H9 (cell line): ENCODE results near the gene PDZD4. TPM values are rescaled to one million over a fixed set of nuclear protein-coding genes. Genes with fewer than 3 reads are reported as not detected.

Experiments
- DNase-seq: peaks from one replicate; pipeline ENCODE4 v3.0.0-alpha.2; 2017
- H2AFZ ChIP-seq: one replicate; pipeline ENCODE4 v1.6.1; 2013; ENCODE audit warnings: mild to moderate bottlenecking, low read length, control low read depth, moderate library complexity
- H2AK5ac ChIP-seq: 2 replicates; pipeline ENCODE4 v1.6.1; 2013; ENCODE audit warnings: low read length, control low read depth, mixed read lengths; ENCODE audit not compliant: insufficient read length
- H2BK120ac ChIP-seq: one replicate; pipeline ENCODE4 v1.6.1; 2013; ENCODE audit warnings: low read depth, mild to moderate bottlenecking, low read length, control low read depth, inconsistent platforms; ENCODE audit not compliant: poor library complexity, severe bottlenecking
- H2BK12ac ChIP-seq: 2 replicates; pipeline ENCODE4 v1.6.1; 2013; ENCODE audit warnings: low read length, control low read depth, mixed read lengths, low read depth; ENCODE audit not compliant: insufficient read length
- H2BK15ac ChIP-seq: 2 replicates; pipeline ENCODE4 v1.6.1; 2013; ENCODE audit warnings: low read depth, low read length, control low read depth
- H2BK20ac ChIP-seq: one replicate; pipeline ENCODE4 v1.6.1; 2013; ENCODE audit warnings: low read depth, mild to moderate bottlenecking, low read length, control low read depth, inconsistent platforms; ENCODE audit not compliant: poor library complexity, severe bottlenecking
- H2BK5ac ChIP-seq: 2 replicates; pipeline ENCODE4 v1.6.1; 2013; ENCODE audit warnings: low read length, control low read depth, mixed read lengths; ENCODE audit not compliant: insufficient read length
- H3K14ac ChIP-seq: 2 replicates; pipeline ENCODE4 v1.6.1; 2013; ENCODE audit warnings: low read length, control low read depth; ENCODE audit not compliant: insufficient read depth
- H3K18ac ChIP-seq: 2 replicates; pipeline ENCODE4 v1.6.1; 2013; ENCODE audit warnings: low read depth, mild to moderate bottlenecking, mixed read lengths, low read length, control low read depth; ENCODE audit not compliant: insufficient read length
- H3K23ac ChIP-seq: 2 replicates; pipeline ENCODE4 v1.6.1; 2013; ENCODE audit warnings: low read length, control low read depth, mixed read lengths, low read depth; ENCODE audit not compliant: insufficient read length
- H3K23me2 ChIP-seq: 2 replicates; pipeline ENCODE4 v1.6.1; 2013; ENCODE audit warnings: low read depth, mild to moderate bottlenecking, mixed read lengths, low read length, control low read depth; ENCODE audit not compliant: insufficient read length, poor library complexity, severe bottlenecking
- H3K27ac ChIP-seq: 2 replicates; pipeline ENCODE4 v1.5.1; 2013; ENCODE audit warnings: low read length, control low read depth, mixed read lengths, low read depth; ENCODE audit not compliant: insufficient read length
- H3K27me3 ChIP-seq: 2 replicates; pipeline ENCODE4 v1.6.1; 2013; ENCODE audit warnings: low read length, control low read depth, inconsistent platforms; ENCODE audit not compliant: insufficient read depth
- H3K4ac ChIP-seq: 2 replicates; pipeline ENCODE4 v1.6.1; 2013; ENCODE audit warnings: low read depth, mild to moderate bottlenecking, control low read depth, inconsistent platforms, low read length, moderate library complexity
- H3K4me1 ChIP-seq: 2 replicates; pipeline ENCODE4 v1.6.1; 2013; ENCODE audit warnings: low read length, control low read depth, inconsistent platforms; ENCODE audit not compliant: insufficient read depth
- H3K4me2 ChIP-seq: 2 replicates; pipeline ENCODE4 v1.6.1; 2013; ENCODE audit warnings: low read length, control low read depth, mixed read lengths; ENCODE audit not compliant: insufficient read length, insufficient read depth
- H3K56ac ChIP-seq: 2 replicates; pipeline ENCODE4 v1.6.1; 2013; ENCODE audit warnings: low read depth, mild to moderate bottlenecking, mixed read lengths, low read length, control low read depth; ENCODE audit not compliant: insufficient read length
- H3K79me1 ChIP-seq: 2 replicates; pipeline ENCODE4 v1.6.1; 2013; ENCODE audit warnings: low read depth, mild to moderate bottlenecking, moderate library complexity, low read length, control low read depth, inconsistent platforms; ENCODE audit not compliant: insufficient read depth, poor library complexity, severe bottlenecking
- H3K79me2 ChIP-seq: 2 replicates; pipeline ENCODE4 v1.6.1; 2013; ENCODE audit warnings: low read length, control low read depth, inconsistent platforms; ENCODE audit not compliant: insufficient read depth
- H3K9ac ChIP-seq: 2 replicates; pipeline ENCODE4 v1.6.1; 2013; ENCODE audit warnings: low read length, control low read depth, mixed read lengths; ENCODE audit not compliant: insufficient read length; ENCODE audit errors: extremely low read depth
- H3K9me3 ChIP-seq: one replicate; pipeline ENCODE4 v1.6.1; 2013; ENCODE audit warnings: low read depth, low read length, inconsistent platforms; ENCODE audit not compliant: control insufficient read depth
- H3T11ph ChIP-seq: one replicate; pipeline ENCODE4 v1.6.1; 2013; ENCODE audit warnings: mild to moderate bottlenecking, low read length, control low read depth, inconsistent platforms
- H4K20me1 ChIP-seq: one replicate; pipeline ENCODE4 v1.6.1; 2013; ENCODE audit not compliant: control insufficient read depth, insufficient read length, insufficient read depth
- H4K5ac ChIP-seq: 2 replicates; pipeline ENCODE4 v1.6.1; 2013; ENCODE audit warnings: low read depth, mild to moderate bottlenecking, mixed read lengths, low read length, control low read depth; ENCODE audit not compliant: insufficient read length
- H4K8ac ChIP-seq: replicated peaks from 2 replicates; pipeline ENCODE4 v1.6.1; 2013; ENCODE audit warnings: low read length, control low read depth, mixed read lengths, low read depth; ENCODE audit not compliant: insufficient read length
- H4K91ac ChIP-seq: 2 replicates; pipeline ENCODE4 v1.6.1; 2013; ENCODE audit warnings: low read depth, mild to moderate bottlenecking, moderate library complexity, mixed read lengths, low read length, control low read depth; ENCODE audit not compliant: insufficient read length
- H3K27ac Mint-ChIP-seq, 3 experiments: 2 replicates in 2 of 3; 3 replicates in 1 of 3; pipeline ENCODE4 v1.8.0; 2020 to 2021; ENCODE audit warnings: mixed read lengths in 3 of 3, mild to moderate bottlenecking in 1 of 3, moderate library complexity in 1 of 3
- H3K27me3 Mint-ChIP-seq: 2 replicates; pipeline ENCODE4 v1.8.0; 2021; ENCODE audit warnings: low read depth, mild to moderate bottlenecking, moderate library complexity, mixed read lengths
- H3K36me3 Mint-ChIP-seq, 3 experiments: 2 replicates in 2 of 3; 3 replicates in 1 of 3; pipeline ENCODE4 v1.8.0; 2020 to 2021; ENCODE audit warnings: low read depth in 3 of 3, mixed read lengths in 3 of 3; ENCODE audit not compliant: insufficient read depth in 1 of 3
- H3K4me1 Mint-ChIP-seq, 2 experiments: 2 replicates each; pipeline ENCODE4 v1.8.0; 2020; ENCODE audit warnings: mixed read lengths in 2 of 2
- H3K4me3 Mint-ChIP-seq, 2 experiments: 2 replicates in 1 of 2; 3 replicates in 1 of 2; pipeline ENCODE4 v1.8.0; 2020 to 2021; ENCODE audit warnings: mild to moderate bottlenecking in 2 of 2, mixed read lengths in 2 of 2, moderate library complexity in 1 of 2
- H3K9me3 Mint-ChIP-seq, 2 experiments: 2 replicates in 1 of 2; 3 replicates in 1 of 2; pipeline ENCODE4 v1.8.0; 2020; ENCODE audit warnings: mild to moderate bottlenecking in 2 of 2, mixed read lengths in 2 of 2, moderate library complexity in 1 of 2
- WGBS: extraction: QIAGEN DNeasy Blood & Tissue Kit; methylation state at CpG from one replicate; pipeline ENCODE4 v1.1.7; 2013; ENCODE audit warnings: missing lambda C conversion rate, low lambda C conversion rate, mixed read lengths; ENCODE audit not compliant: insufficient read length; ENCODE audit errors: extremely low coverage; 5-methylcytosine and 5-hydroxymethylcytosine counted together
- total RNA-seq: library from RNA; stranded (reverse); gene quantifications from 2 replicates; pipeline ENCODE4 v1.2.1, GENCODE V29; 2021
- TF ChIP-seq, protein P1 (sequence below): fragments of 200-600 bp; sonication (generic); conservative IDR thresholded peaks from 3 replicates; pipeline ENCODE4 v1.8.0; 2021; ENCODE audit warnings: antibody characterized with exemption, mild to moderate bottlenecking

Gene PDZD4
- total RNA-seq, 1 experiment from 2014 or later = 110 TPM

DNA sequence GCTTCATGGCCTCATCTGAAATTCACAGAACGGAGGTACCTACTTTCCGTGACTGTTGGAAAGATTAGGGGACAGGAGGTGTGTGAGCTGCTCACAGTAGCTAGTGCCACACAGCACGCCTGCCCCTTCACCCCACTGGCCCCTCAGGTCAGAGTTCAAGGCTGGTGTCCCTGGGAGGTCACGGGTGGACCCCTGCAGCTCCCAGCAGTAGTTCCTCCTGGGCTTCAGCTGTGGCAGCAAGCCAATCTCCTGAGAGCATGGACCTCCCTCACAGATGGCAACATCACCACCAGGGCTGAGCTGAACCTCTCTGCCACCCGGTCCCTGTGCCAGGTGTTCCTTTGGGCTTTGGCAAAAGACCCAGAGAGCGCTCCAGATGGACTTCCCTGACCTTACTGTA, 38.0 kb downstream of the PDZD4 start:
- Histone ChIP-seq H3T11ph (no peak overlapping the region), H2BK5ac (no peak overlapping the region), H3K23me2 (peaks cover 4% of the 10 kb centered on the region), H2AFZ (no peak overlapping the region), H3K79me2 (peaks cover 4% of the 10 kb centered on the region; the same call in 1 of the 2 replicates), H2BK20ac (no peak overlapping the region), H3K4me2 (no peak overlapping the region), H2BK12ac (no peak overlapping the region), H3K27me3 (no peaks in the 10 kb centered on the region), H4K5ac (no peak overlapping the region), H4K91ac (no peak overlapping the region), H2AK5ac (no peak overlapping the region), H2BK120ac (no peak overlapping the region), H3K14ac (no peak overlapping the region), H2BK15ac (no peak overlapping the region), H4K20me1 (no peaks in the 10 kb centered on the region), H3K4ac (no peak overlapping the region), H3K27ac (no peak overlapping the region), H3K79me1 (no peaks in the 10 kb centered on the region), H3K23ac (no peak overlapping the region), H3K18ac (no peak overlapping the region), H3K9ac (no peak overlapping the region), H3K4me1 (no peaks in the 10 kb centered on the region), H3K56ac (no peak overlapping the region), H4K8ac (no peak overlapping the region), H3K9me3 (peaks cover 35% of the 10 kb centered on the region)
- no peak for DNase-seq
- WGBS = no CpG with 5 or more reads among the region's 6 CpGs
- Mint-ChIP-seq H3K27ac (no peak overlapping the region), H3K4me3 (no peak overlapping the region), H3K4me1 (peaks cover 7 to 12% of the 10 kb centered on the region in 2 experiments; a peak in 3 of 4 replicates), H3K27me3 (no peaks in the 10 kb centered on the region; the same call in 1 of the 2 replicates), H3K9me3 (peaks cover 58 to 75% of the 10 kb centered on the region in 2 experiments), H3K36me3 (peaks cover 30 to 46% (median 35%) of the 10 kb centered on the region in 3 experiments)
- TF ChIP-seq, protein P1, sequence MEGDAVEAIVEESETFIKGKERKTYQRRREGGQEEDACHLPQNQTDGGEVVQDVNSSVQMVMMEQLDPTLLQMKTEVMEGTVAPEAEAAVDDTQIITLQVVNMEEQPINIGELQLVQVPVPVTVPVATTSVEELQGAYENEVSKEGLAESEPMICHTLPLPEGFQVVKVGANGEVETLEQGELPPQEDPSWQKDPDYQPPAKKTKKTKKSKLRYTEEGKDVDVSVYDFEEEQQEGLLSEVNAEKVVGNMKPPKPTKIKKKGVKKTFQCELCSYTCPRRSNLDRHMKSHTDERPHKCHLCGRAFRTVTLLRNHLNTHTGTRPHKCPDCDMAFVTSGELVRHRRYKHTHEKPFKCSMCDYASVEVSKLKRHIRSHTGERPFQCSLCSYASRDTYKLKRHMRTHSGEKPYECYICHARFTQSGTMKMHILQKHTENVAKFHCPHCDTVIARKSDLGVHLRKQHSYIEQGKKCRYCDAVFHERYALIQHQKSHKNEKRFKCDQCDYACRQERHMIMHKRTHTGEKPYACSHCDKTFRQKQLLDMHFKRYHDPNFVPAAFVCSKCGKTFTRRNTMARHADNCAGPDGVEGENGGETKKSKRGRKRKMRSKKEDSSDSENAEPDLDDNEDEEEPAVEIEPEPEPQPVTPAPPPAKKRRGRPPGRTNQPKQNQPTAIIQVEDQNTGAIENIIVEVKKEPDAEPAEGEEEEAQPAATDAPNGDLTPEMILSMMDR = no peak
